GM21367 (cell line): ENCODE results near the gene PPIF.

Experiments
- ATAC-seq: cut with Tn5 transposase; IDR thresholded peaks from one replicate; pipeline ENCODE4 v1.9.1; 2021; ENCODE audit not compliant: unreplicated experiment

PPIF gene

GRCh38 chr10:79385392-79385795 lies 38.1 kb downstream of the PPIF start:
- ATAC-seq = no peak

- no peak for ATAC-seq
Observed at GRCh38 chr10:79385804-79386531, 38.7 kb downstream of the PPIF start.

GRCh38 chr10:79386637-79387465 lies 39.6 kb downstream of the PPIF start:
- no peak for ATAC-seq

DNA sequence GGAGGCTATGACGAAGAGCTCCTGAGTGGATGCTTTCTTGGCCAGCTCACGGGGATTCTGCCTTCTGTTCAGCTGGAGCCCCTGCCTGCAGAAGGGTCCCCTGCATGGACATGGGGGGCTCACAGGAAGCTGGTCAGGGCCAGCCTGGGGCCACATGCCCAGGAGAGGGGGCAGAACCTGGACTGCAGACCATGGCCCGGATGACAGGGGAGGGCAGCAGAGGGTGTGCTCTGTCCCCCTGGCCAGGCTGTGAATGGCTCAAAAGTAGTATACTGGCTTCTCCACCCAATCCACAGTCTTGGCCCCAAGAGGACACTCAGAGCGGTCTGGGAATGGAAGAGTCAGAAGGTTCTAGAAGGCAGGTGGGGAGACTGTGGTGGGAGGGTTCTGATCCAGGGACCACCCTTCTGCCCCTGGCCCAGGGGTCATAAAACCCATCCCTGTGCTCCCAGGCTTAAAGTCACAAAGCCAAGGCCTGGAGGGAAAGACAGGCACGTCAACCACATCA lies 40.3 kb downstream of the PPIF start:
- no peak for ATAC-seq

DNA sequence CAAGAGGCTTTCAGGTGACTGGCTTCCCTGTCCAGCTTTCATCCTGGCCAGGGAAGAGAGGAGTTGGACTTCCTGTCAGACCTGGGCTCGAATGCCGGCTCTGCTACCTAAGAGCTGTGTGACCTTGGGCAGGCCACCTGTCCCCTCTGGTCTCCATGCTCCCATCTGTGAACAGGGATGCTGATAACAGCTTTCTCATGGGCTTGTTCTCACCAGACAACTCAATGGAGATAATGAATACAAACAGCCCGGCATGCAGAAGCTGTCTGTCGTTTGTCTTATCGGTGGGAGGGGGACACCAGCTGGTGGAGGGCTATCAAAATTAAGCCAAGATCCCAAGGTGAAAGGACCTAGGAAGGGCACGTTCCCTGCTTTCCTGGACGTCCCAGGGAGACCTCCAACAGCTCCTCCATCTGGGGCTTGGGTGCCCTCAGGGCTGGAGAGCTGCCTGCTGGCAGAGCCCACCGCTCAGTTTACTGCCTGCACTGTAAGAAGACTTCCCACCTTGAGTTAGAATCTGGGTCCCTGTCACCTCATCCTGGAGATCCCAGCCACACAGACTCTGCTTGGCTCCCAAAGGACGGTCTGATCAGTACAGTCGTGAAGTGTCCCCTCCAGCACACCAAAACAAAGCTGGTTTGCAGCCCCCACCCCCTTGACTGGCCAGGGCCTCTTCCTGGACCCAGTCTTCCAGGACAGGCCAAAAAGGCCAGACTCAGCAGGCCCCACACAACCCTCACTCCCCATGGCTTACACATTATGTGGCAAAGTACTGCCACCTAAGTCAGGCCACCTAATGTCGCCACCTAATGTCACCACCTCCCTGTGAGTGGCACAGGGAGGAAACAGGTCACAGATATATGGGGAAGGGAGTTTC lies 40.9 kb downstream of the PPIF start:
- no peak for ATAC-seq

GRCh38 chr10:79390057-79390456 lies 42.8 kb downstream of the PPIF start:
- ATAC-seq = no peak

GRCh38 chr10:79390551-79391229 lies 43.4 kb downstream of the PPIF start:
- no peak for ATAC-seq

DNA sequence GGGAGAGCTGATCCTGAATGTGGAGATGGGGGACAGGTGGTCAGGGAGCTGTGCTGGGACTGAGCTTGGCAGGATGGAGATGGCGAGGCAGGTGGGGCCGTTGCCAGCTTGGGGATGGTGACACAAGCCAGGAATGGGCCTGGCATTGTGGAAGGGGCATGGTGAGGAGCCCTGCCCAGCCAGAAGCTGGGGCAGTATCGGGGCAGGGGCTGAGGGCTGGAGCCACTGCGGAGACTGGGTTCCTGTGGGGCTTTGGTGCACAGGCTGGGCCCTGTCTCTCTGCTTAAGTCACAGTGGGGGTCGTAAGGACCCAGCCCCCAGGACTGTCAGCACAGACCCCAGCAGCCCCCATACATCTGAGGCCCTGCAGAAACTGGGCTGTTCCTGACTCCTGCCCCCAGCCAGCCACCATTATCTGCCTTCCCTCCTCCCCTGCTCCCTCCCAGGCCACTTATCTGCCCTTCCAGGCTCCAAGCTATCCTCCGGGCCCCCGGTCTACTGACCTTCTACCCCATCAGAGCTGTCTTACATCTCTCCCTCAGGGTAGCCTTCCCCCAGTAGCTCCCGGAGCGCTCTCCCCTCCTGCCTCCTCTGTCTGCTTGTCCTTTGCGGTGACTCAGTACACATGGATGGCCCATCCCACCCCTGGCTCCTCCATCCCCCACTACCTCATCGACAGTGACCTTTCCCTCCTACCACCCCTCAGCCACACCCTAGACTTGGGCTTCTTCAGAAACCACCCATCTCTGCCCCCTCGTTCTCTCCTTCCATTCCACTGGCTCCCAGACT lies 44.2 kb downstream of the PPIF start:
- ATAC-seq = no peak

DNA sequence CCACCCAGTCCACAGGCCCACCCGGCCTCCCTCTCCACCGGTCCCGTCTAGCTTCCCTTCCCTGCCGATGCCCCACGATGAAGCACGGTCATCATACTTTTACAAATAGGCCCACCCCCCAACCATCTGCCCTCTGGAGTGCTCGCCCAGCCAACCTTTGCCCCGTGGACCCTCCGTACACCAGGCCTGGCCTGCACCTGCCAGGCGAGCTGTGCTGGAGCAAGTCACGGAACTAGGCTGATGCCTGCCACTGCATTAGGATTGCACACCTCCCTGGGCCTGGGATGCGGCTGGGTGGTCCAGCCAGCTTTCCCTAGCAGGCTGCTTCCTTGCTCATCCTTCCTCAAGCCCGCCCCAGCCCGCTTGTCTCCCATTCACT lies 44.7 kb downstream of the PPIF start:
- no peak for ATAC-seq

GRCh38 chr10:79392506-79393176 lies 45.4 kb downstream of the PPIF start:
- ATAC-seq = no peak

- ATAC-seq = no peak
Observed at GRCh38 chr10:79393221-79393923, 46.1 kb downstream of the PPIF start.

DNA sequence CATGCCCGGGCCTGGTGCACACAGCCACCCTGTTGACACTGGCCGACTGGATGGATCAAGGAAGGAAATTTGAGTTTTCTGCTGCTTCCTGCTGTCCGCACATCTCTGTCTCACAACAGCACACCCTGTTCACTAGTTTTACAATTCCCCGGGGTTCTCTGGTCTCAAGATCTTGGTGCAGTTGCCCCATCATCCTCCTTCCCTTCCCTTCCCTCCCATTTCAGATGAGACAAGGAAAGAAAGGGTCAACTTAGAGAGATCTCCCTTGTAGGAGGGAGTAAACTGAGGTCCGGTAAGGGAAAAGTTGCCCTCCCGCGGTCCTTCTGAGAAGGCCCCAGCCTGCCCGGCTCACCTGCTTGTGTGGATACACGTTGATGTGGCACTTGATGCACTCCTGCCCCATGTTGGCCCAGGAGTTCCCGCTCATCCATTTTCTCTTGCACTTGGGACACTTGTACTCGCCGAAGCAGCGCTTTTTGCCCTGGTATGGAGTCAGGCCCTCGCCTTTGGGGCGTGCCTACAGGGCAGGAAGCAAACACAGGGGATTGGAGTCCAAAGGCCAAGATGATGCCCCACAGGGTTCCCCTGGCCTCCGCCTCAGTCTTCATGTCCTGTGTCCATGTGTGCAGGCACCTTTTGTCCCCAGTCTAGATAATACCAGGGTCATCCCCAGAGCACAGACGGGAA lies 46.8 kb downstream of the PPIF start:
- no peak for ATAC-seq

DNA sequence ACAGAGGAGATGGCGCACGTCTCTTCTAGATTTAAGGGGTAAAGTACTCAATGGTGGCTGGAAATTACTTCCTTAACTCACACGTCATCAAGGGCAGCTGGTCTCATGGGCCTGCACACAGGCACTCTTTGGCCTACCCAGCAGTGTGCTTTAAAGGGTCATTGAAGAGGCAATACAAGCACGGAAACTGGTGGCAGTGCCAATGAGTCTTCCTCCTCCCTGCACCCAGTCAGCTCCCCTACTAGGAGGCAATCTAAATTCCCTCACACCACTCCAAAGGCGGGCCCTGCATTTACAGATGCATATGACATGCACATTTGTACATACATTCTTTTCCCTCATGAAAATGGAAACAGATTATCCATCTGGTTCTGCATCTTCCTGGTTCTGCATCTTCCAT lies 47.4 kb downstream of the PPIF start:
- no peak for ATAC-seq

DNA sequence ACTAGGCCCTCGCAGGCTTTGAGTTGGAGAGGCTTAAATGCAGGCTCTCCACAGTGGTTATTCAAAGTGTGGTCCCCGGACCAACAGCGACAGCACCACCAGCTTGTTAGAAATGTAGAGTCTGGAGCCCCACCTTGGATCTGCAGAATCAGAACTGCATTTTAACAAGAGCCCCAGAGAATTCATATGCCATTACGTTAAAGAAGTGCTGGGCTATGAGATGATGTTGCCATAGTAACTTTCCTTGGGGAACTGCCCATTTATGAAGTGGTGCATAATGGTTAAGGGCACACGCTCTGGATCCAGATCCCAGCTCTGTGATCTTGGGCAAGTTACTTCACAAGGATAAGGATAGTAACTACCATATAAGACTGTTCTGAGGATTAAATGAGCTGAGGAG lies 49.3 kb downstream of the PPIF start:
- no peak for ATAC-seq

GRCh38 chr10:79397051-79397450 lies 49.8 kb downstream of the PPIF start:
- no peak for ATAC-seq

GRCh38 chr10:79397575-79398303 lies 50.5 kb downstream of the PPIF start:
- no peak for ATAC-seq

- no peak for ATAC-seq
Observed at GRCh38 chr10:79398642-79399041, 51.4 kb downstream of the PPIF start.
